ENCODE results near the gene SEC22B. TPM values are rescaled to one million over a fixed set of nuclear protein-coding genes. Genes with fewer than 3 reads are reported as not detected.
"Not testable (repeated sequence)": the region's sequence is repeated elsewhere in the genome, so short reads cannot be mapped to it uniquely, and the experiment has no call there.

SEC22B gene
- total RNA-seq, 5 donors from 2014 or later (not counting 1 experiment from before 2014, with no cell fraction given): 29.8 to 33.9 (median 31.2) TPM

DNA sequence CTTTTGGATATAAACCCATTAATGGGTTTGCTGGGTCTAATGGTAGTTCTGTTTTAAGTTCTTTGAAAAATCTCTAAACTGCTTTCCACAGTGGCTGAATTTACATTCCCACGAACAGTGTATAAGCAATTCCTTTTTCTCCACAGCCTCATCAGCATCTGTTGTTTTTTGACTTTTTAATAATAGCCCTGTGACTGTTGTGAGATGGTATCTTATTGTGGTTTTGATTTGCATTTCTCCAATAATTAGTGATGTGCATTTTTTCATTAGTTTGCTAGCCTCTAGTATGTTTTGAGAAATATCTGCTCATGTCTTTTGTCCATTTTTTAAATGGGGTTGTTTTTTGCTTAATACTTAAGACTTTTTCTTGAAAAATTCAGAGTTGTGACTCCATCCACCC is 11.6 kb downstream of the SEC22B start:
- H3K4me1 ChIP-seq (ENCODE audit: control insufficient read depth in 1 of 2, extremely low read depth in 1 of 2, insufficient read depth in 2 of 2, low read length in 2 of 2); H3K36me3 ChIP-seq (ENCODE audit: control insufficient read depth in 2 of 2, extremely low read depth in 1 of 2, insufficient read depth in 1 of 2, low read length in 1 of 2); H3K9me3 ChIP-seq; ATAC-seq (replicated peaks in 1 of 4); H3K4me3 ChIP-seq (ENCODE audit: control insufficient read depth in 1 of 2, extremely low read depth in 1 of 2, low read length in 1 of 2); H3K27me3 ChIP-seq (replicated peaks in 1 of 2; ENCODE audit: control insufficient read depth in 2 of 2, extremely low read depth in 1 of 2, insufficient read depth in 2 of 2, low read length in 1 of 2); H3K9me3 Mint-ChIP-seq; POLR2A ChIA-PET; DNase-seq; H3K27ac ChIP-seq (ENCODE audit: low read length); H3K4me3 Mint-ChIP-seq; H3K4me1 Mint-ChIP-seq; H3K27me3 Mint-ChIP-seq; CTCF ChIA-PET: not testable (repeated sequence)
- peaks cover 10% of the 10 kb centered on the region for H3K36me3 Mint-ChIP-seq
- peak overlapping the region in 1 of 2 donors; percentile 16 for H3K27ac Mint-ChIP-seq
- WGBS (ENCODE audit: insufficient coverage): no CpG with 5 or more reads among the region's 1 CpG

DNA sequence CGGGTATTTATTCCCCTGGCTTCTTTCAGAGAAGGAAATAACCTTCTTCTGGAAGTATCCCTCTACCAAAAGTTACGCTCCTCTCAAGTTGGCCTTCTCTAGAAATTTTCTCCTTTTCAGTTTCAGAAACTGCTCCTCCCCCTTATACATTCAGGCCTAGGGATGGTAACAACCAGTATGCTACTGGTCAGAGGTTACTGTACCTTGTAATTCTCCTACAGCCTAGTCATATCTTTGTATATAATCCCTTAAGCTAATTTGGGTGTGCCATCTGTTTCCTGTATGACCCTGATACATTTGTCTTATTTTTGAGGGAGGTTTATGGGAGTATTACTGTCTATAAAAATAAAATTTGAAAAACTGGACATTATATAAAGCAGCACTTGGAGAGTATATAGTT is 14.3 kb downstream of the SEC22B start:
- H3K27me3 ChIP-seq (replicated peaks in 1 of 2; ENCODE audit: control insufficient read depth in 2 of 2, extremely low read depth in 1 of 2, insufficient read depth in 2 of 2, low read length in 1 of 2); H3K4me3 Mint-ChIP-seq; H3K4me1 Mint-ChIP-seq; ATAC-seq (replicated peaks in 1 of 4); H3K9me3 Mint-ChIP-seq; CTCF ChIA-PET; H3K36me3 ChIP-seq (ENCODE audit: control insufficient read depth in 2 of 2, extremely low read depth in 1 of 2, insufficient read depth in 1 of 2, low read length in 1 of 2); H3K9me3 ChIP-seq; H3K27ac Mint-ChIP-seq; POLR2A ChIA-PET; H3K27ac ChIP-seq (ENCODE audit: low read length); H3K27me3 Mint-ChIP-seq; H3K36me3 Mint-ChIP-seq; DNase-seq; H3K4me1 ChIP-seq (ENCODE audit: control insufficient read depth in 1 of 2, extremely low read depth in 1 of 2, insufficient read depth in 2 of 2, low read length in 2 of 2); H3K4me3 ChIP-seq (ENCODE audit: control insufficient read depth in 1 of 2, extremely low read depth in 1 of 2, low read length in 1 of 2): not testable (repeated sequence)
- WGBS (ENCODE audit: insufficient coverage): no CpG with 5 or more reads among the region's 2 CpGs

DNA sequence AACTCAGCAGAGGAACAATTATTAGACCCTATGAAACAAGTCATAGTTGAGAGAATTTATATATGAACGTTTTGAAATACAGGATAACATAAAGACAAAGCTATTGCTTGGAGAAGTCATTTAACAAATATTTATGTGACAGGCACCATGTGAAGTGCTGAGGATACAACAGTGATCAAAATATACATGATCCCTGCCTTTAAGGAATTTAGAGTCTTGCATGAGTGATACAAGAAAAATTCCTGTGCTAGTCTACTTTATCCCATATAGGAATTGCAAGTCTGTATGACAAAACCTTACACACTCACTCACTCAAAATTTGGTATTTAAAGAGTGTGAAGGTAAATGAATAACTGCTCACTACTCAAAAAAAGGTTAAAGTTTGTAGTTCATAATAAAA is 17.8 kb downstream of the SEC22B start:
- H3K4me1 ChIP-seq (ENCODE audit: control insufficient read depth in 1 of 2, extremely low read depth in 1 of 2, insufficient read depth in 2 of 2, low read length in 2 of 2); H3K27me3 Mint-ChIP-seq; DNase-seq; H3K36me3 ChIP-seq (ENCODE audit: control insufficient read depth in 2 of 2, extremely low read depth in 1 of 2, insufficient read depth in 1 of 2, low read length in 1 of 2); H3K27ac Mint-ChIP-seq; H3K27me3 ChIP-seq (replicated peaks in 1 of 2; ENCODE audit: control insufficient read depth in 2 of 2, extremely low read depth in 1 of 2, insufficient read depth in 2 of 2, low read length in 1 of 2); H3K27ac ChIP-seq (ENCODE audit: low read length); H3K36me3 Mint-ChIP-seq; H3K9me3 Mint-ChIP-seq; ATAC-seq (replicated peaks in 1 of 4); H3K4me3 ChIP-seq (ENCODE audit: control insufficient read depth in 1 of 2, extremely low read depth in 1 of 2, low read length in 1 of 2); H3K4me1 Mint-ChIP-seq; H3K4me3 Mint-ChIP-seq; POLR2A ChIA-PET; CTCF ChIA-PET; H3K9me3 ChIP-seq: not testable (repeated sequence)
- no CpG with 5 or more reads among the region's 1 CpG for WGBS (ENCODE audit: insufficient coverage)

DNA sequence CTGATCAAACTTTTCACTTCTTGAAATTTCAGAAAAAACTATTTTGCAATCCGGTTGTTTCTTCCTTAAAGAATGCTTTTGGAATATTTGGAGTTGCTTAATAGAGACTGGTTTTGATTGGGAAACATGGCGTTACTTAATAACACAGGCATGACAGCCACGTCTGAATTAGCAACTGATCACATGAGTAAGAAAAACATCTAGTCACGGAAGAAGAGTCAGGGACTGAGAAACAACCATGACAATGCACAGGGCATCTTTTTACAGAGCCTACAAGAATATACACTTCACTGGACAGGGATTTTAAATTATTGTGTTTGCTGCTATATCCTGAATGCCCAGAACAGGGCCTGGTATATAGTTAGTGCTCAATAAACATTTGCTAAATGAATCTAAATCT is 18.2 kb downstream of the SEC22B start:
- H3K36me3 Mint-ChIP-seq; H3K4me1 ChIP-seq (ENCODE audit: control insufficient read depth in 1 of 2, extremely low read depth in 1 of 2, insufficient read depth in 2 of 2, low read length in 2 of 2); H3K9me3 Mint-ChIP-seq; DNase-seq; H3K9me3 ChIP-seq; CTCF ChIA-PET; POLR2A ChIA-PET; H3K36me3 ChIP-seq (ENCODE audit: control insufficient read depth in 2 of 2, extremely low read depth in 1 of 2, insufficient read depth in 1 of 2, low read length in 1 of 2); ATAC-seq (replicated peaks in 1 of 4); H3K4me1 Mint-ChIP-seq; H3K27me3 ChIP-seq (replicated peaks in 1 of 2; ENCODE audit: control insufficient read depth in 2 of 2, extremely low read depth in 1 of 2, insufficient read depth in 2 of 2, low read length in 1 of 2); H3K27ac Mint-ChIP-seq; H3K27ac ChIP-seq (ENCODE audit: low read length); H3K4me3 Mint-ChIP-seq; H3K4me3 ChIP-seq (ENCODE audit: control insufficient read depth in 1 of 2, extremely low read depth in 1 of 2, low read length in 1 of 2); H3K27me3 Mint-ChIP-seq: not testable (repeated sequence)
- no CpG with 5 or more reads among the region's 4 CpGs for WGBS (ENCODE audit: insufficient coverage)

DNA sequence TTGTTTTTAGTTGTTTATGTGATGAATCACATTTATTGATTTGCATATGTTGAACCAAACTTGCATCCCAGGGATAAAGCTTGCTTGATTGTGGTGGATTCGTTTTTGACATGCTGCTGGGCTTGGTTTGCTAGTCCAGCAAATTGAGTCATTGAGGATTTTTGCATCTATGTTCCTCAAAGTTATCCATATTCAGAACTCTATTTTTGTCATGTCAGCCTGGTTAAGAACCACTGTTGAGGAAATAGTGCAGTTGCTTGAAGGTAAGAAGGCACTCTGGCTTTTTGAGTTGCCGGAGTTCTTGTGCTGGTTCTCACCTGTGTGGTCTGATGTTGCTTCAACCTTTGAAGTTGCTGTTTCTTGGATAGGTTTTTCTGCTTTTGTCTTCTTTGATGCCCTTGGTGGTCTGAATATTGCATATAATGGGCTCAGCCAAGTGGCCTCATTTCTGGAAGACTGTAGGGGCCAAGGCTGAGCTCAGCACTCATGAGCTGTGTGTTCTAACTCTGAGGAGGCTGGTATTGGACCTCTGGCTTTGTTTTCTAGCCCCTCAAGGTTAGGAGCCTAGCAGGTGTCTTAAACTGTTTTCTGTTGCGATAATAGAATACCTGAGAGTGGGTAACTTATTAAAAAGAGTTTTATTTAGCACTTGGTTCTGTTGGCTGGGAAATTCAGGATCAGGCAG is 26.0 kb downstream of the SEC22B start:
- H3K4me1 ChIP-seq (ENCODE audit: control insufficient read depth in 1 of 2, extremely low read depth in 1 of 2, insufficient read depth in 2 of 2, low read length in 2 of 2); POLR2A ChIA-PET; H3K27me3 ChIP-seq (replicated peaks in 1 of 2; ENCODE audit: control insufficient read depth in 2 of 2, extremely low read depth in 1 of 2, insufficient read depth in 2 of 2, low read length in 1 of 2); H3K27me3 Mint-ChIP-seq; H3K9me3 Mint-ChIP-seq; H3K9me3 ChIP-seq; H3K36me3 ChIP-seq (ENCODE audit: control insufficient read depth in 2 of 2, extremely low read depth in 1 of 2, insufficient read depth in 1 of 2, low read length in 1 of 2); CTCF ChIA-PET; H3K4me3 Mint-ChIP-seq; DNase-seq; H3K27ac ChIP-seq (ENCODE audit: low read length); H3K4me3 ChIP-seq (ENCODE audit: control insufficient read depth in 1 of 2, extremely low read depth in 1 of 2, low read length in 1 of 2); H3K4me1 Mint-ChIP-seq; H3K36me3 Mint-ChIP-seq: not testable (repeated sequence)
- peak in 1 of 4 experiments; percentile 28 for ATAC-seq (replicated peaks in 1 of 4)
- no CpG with 5 or more reads among the region's 3 CpGs for WGBS (ENCODE audit: insufficient coverage)
- peak overlapping the region in 1 of 2 donors; percentile 52 for H3K27ac Mint-ChIP-seq

DNA sequence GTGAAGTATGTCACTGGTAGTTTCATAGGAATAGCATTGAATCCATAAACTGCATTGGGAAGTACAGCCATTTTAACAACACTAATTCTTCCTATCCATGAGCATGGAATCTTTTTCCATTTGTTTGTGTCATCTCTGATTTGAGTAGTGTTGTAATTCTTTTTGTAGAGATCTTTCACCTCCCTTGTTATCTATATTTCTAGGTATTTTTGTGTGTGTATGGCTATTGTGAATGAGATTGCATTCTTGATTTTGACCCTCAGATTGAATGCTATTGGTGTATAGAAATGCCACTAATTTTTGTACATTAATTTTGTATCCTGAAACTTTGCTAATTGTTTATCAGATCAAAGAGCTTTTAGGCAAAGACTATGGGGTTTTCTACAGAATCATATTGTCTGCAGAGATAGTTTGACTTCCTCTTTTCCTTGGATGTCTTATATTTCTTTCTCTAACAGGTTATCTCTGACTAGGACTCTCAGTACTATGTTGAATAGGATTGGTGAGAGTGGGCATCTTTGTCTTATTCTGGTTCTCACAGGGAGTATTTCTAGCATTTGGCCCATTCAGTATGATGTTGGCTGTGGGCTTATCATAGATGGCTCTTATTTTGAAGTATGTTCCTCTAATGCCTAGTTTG is 26.8 kb downstream of the SEC22B start:
- H3K4me3 Mint-ChIP-seq; H3K36me3 ChIP-seq (ENCODE audit: control insufficient read depth in 2 of 2, extremely low read depth in 1 of 2, insufficient read depth in 1 of 2, low read length in 1 of 2); H3K27me3 ChIP-seq (replicated peaks in 1 of 2; ENCODE audit: control insufficient read depth in 2 of 2, extremely low read depth in 1 of 2, insufficient read depth in 2 of 2, low read length in 1 of 2); H3K27ac Mint-ChIP-seq; H3K36me3 Mint-ChIP-seq; H3K9me3 Mint-ChIP-seq; CTCF ChIA-PET; H3K4me1 Mint-ChIP-seq; H3K4me1 ChIP-seq (ENCODE audit: control insufficient read depth in 1 of 2, extremely low read depth in 1 of 2, insufficient read depth in 2 of 2, low read length in 2 of 2); H3K9me3 ChIP-seq; H3K27me3 Mint-ChIP-seq; DNase-seq; H3K27ac ChIP-seq (ENCODE audit: low read length); POLR2A ChIA-PET; H3K4me3 ChIP-seq (ENCODE audit: control insufficient read depth in 1 of 2, extremely low read depth in 1 of 2, low read length in 1 of 2); ATAC-seq (replicated peaks in 1 of 4): not testable (repeated sequence)

DNA sequence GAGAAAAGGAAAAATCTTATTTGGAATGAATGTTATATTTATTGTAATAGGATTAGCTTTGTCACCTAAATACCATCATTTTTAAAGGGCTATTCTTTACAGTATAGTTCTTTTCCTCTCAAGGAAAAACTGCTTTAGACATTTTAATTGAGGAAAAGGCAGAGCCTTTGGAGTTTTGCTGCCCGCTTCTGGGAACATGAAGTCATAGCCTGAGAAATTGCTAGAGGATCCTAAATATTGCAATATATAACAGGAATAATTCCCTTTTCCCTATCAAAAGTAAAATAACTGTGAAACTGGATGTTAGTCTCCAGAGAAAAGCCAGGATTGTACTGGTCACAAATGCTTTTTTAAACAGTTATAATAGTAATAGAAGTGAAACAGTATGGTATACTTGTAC is 30.5 kb downstream of the SEC22B start:
- H3K9me3 Mint-ChIP-seq; DNase-seq; H3K36me3 Mint-ChIP-seq; H3K27ac Mint-ChIP-seq; ATAC-seq (replicated peaks in 1 of 4); H3K36me3 ChIP-seq (ENCODE audit: control insufficient read depth in 2 of 2, extremely low read depth in 1 of 2, insufficient read depth in 1 of 2, low read length in 1 of 2); H3K27me3 ChIP-seq (replicated peaks in 1 of 2; ENCODE audit: control insufficient read depth in 2 of 2, extremely low read depth in 1 of 2, insufficient read depth in 2 of 2, low read length in 1 of 2); CTCF ChIA-PET; H3K4me3 ChIP-seq (ENCODE audit: control insufficient read depth in 1 of 2, extremely low read depth in 1 of 2, low read length in 1 of 2); H3K9me3 ChIP-seq; H3K4me1 ChIP-seq (ENCODE audit: control insufficient read depth in 1 of 2, extremely low read depth in 1 of 2, insufficient read depth in 2 of 2, low read length in 2 of 2); H3K27me3 Mint-ChIP-seq; H3K4me3 Mint-ChIP-seq; POLR2A ChIA-PET; H3K27ac ChIP-seq (ENCODE audit: low read length): not testable (repeated sequence)
- no CpG with 5 or more reads among the region's 1 CpG for WGBS (ENCODE audit: insufficient coverage)
- peaks cover 21 to 29% (median 26%) of the 10 kb centered on the region in 3 donors for H3K4me1 Mint-ChIP-seq
